MCF 10A (cell line): ENCODE results near the gene GATAD2A. TPM values are rescaled to one million over a fixed set of nuclear protein-coding genes. Genes with fewer than 3 reads are reported as not detected.
A peak's percentile ranks its signal among the peaks of the same experiment; 100 is the strongest.

Experiments used
- BruUV-seq: library from RNA; stranded (reverse); fragments of 400-500 nt; replicated peaks from 2 replicates; lab custom pipeline; 2021; lab: Mats Ljungman, UMichigan
- CTCF ChIA-PET: fragments of 300-600 bp; sonication (Branson Sonifier 250); formaldehyde crosslinking; extraction: SDS; loops from one replicate; lab custom pipeline; 2021; ENCODE audit warnings: antibody characterized with exemption, inconsistent platforms; lab: Yijun Ruan, JAX
- POLR2A ChIA-PET: fragments of 300-600, 350-650 bp; sonication (Branson Sonifier 250); formaldehyde crosslinking; extraction: SDS; loops from one replicate; lab custom pipeline; 2020; ENCODE audit warnings: antibody characterized with exemption, inconsistent platforms; lab: Yijun Ruan, JAX
- DNase-seq: peaks from one replicate; pipeline ENCODE4 v3.0.0-alpha.2; 2018; ENCODE audit not compliant: unreplicated experiment
- H3K27ac Mint-ChIP-seq: one replicate; pipeline ENCODE4 v1.8.0; 2022; ENCODE audit warnings: mild to moderate bottlenecking, low read depth, mixed read lengths; ENCODE audit not compliant: unreplicated experiment
- H3K27me3 Mint-ChIP-seq: one replicate; pipeline ENCODE4 v1.8.0; 2022; ENCODE audit warnings: mixed read lengths; ENCODE audit not compliant: insufficient read depth, unreplicated experiment
- H3K36me3 Mint-ChIP-seq: one replicate; pipeline ENCODE4 v1.8.0; 2022; ENCODE audit warnings: mild to moderate bottlenecking, moderate library complexity, mixed read lengths; ENCODE audit not compliant: insufficient read depth, unreplicated experiment
- H3K4me1 Mint-ChIP-seq: one replicate; pipeline ENCODE4 v1.8.0; 2022; ENCODE audit warnings: mixed read lengths; ENCODE audit not compliant: insufficient read depth, unreplicated experiment
- H3K4me3 Mint-ChIP-seq: one replicate; pipeline ENCODE4 v1.8.0; 2022; ENCODE audit warnings: mild to moderate bottlenecking, moderate library complexity, mixed read lengths; ENCODE audit not compliant: unreplicated experiment
- H3K9me3 Mint-ChIP-seq: one replicate; pipeline ENCODE4 v1.8.0; 2022; ENCODE audit warnings: mixed read lengths; ENCODE audit not compliant: unreplicated experiment
- intact Hi-C: fragments of 100-400 bp; cut with micrococcal nuclease; formaldehyde crosslinking; loops from 2 replicates; pipeline ENCODE4 v1.14.1; 2022
- total RNA-seq: library from RNA; stranded (reverse); gene quantifications from 2 replicates; pipeline ENCODE4 v1.2.3, GENCODE V29; 2022
- TF ChIP-seq, protein P1 (sequence below): fragments of 200-600 bp; IDR thresholded peaks from one replicate; pipeline ENCODE4 v1.8.0; 2022; ENCODE audit warnings: antibody characterized with exemption, mild to moderate bottlenecking; ENCODE audit not compliant: unreplicated experiment

The GATAD2A gene
- total RNA-seq, 1 experiment from 2014 or later: 91.5 TPM

DNA sequence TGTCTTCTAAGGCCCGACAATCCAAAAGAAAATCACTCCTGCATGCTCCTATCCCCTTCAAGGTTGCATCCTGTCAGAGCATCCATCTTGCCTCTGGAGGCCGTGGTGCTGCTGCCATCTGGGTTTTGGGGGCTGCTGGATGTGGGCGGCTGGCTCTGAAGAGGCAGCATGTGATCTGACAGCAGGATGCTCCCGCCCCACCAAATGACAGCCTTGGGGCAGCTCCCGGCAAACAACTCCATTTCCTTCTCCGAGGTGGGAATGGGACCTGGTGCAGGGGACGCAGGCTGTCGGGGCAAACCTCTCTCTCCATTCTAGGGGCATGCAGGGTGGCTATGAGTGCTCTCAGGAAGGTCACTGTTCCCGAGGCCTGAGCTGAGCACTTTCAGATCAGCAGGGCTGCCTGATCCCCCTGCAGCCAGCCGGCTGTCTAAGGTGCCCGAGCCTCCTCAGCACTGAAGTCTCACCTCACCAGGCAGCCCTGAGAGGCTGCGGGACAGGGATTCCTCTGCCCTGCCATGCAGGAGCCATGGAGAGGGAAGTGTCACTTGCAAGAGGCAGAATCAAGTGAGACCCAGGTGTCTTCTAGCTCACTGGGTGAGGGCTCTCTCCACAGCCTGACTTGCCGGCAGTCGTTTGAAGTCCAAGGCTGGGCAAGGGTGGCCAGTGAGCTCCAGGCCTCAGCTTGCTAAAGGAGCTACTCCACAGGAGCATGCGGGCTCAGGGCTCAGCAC, 81.0 kb downstream of the GATAD2A start:
- ChIA-PET POLR2A (no interaction called here), CTCF (interaction anchor here (0.6 to 7.5 kb wide), 5 partner anchors 8 to 121 kb away, joined by 3 to 176 read pairs (median 4); no protein-coding TSS in a partner anchor)
- Mint-ChIP-seq H3K4me1 (peaks cover 12% of the 10 kb centered on the region), H3K27me3 (no peaks in the 10 kb centered on the region), H3K36me3 (peaks cover 25% of the 10 kb centered on the region), H3K27ac (no peak overlapping the region), H3K9me3 (no peaks in the 10 kb centered on the region), H3K4me3 (no peak overlapping the region)
- no peak for DNase-seq
- TF ChIP-seq, protein P1, sequence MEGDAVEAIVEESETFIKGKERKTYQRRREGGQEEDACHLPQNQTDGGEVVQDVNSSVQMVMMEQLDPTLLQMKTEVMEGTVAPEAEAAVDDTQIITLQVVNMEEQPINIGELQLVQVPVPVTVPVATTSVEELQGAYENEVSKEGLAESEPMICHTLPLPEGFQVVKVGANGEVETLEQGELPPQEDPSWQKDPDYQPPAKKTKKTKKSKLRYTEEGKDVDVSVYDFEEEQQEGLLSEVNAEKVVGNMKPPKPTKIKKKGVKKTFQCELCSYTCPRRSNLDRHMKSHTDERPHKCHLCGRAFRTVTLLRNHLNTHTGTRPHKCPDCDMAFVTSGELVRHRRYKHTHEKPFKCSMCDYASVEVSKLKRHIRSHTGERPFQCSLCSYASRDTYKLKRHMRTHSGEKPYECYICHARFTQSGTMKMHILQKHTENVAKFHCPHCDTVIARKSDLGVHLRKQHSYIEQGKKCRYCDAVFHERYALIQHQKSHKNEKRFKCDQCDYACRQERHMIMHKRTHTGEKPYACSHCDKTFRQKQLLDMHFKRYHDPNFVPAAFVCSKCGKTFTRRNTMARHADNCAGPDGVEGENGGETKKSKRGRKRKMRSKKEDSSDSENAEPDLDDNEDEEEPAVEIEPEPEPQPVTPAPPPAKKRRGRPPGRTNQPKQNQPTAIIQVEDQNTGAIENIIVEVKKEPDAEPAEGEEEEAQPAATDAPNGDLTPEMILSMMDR: no peak
- BruUV-seq: no TSS peak
- intact Hi-C loops: loop anchor here (5.0 kb wide), 1 partner anchor 79 kb away; the partner anchor contains the start of gene GATAD2A

DNA sequence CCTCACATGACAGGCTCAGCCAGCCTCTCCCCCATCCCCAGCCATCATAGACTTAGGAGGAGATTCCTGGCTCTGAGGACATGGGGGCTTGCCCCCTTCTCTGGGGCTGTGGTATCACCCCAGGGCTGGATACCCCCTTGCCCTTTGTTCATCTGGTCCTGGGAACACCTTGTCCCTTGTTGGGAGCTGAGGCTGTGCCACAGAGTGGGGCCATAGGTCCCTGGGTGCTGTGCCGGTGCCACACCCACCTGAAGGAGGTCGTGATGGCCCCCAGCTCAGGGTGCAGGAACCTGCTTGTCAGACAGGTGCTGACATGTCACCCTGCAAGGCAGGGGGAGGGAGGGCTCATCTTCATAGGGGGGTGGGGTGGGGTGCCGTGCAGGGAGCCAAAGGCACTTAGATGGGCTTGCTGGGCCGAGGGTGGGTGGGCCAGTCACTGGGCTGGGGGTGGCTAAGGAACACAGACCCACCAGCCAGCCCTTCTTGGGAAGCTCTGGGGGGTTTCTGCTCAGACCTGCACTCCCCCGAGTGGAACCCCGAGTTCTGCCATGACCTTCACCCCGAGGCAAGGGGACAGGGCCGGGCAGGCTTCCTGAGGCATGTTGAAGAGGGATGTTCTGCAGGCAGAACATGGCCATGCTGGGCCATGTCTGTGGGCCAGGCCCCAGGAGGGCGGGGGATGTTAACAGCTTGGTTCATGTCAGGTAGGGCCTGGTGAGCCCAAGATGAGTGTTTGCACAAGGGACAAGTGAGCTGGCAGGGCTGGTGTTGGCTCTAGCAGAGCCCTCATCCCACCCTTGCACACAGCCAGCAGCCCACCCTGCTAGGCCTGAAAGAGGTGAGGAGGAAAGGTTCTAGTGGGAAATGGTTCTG, 81.8 kb downstream of the GATAD2A start:
- Mint-ChIP-seq H3K9me3 (no peaks in the 10 kb centered on the region), H3K36me3 (peaks cover 19% of the 10 kb centered on the region), H3K27ac (peak overlapping the region; percentile 67), H3K27me3 (no peaks in the 10 kb centered on the region), H3K4me3 (no peak overlapping the region), H3K4me1 (peaks cover 12% of the 10 kb centered on the region)
- TF ChIP-seq, protein P1: no peak
- ChIA-PET CTCF (interaction anchor here (0.6 to 7.5 kb wide), 6 partner anchors 9 to 122 kb away, joined by 3 to 176 read pairs (median 4); no protein-coding TSS in a partner anchor), POLR2A (interaction anchor here (0.8 kb wide), 1 partner anchor 102 kb away, joined by 4 read pairs; no protein-coding TSS in a partner anchor)
- no peak for DNase-seq
- intact Hi-C loops: loop anchor here (5.0 kb wide), 1 partner anchor 80 kb away; the partner anchor contains the start of gene GATAD2A
- no TSS peak for BruUV-seq

DNA sequence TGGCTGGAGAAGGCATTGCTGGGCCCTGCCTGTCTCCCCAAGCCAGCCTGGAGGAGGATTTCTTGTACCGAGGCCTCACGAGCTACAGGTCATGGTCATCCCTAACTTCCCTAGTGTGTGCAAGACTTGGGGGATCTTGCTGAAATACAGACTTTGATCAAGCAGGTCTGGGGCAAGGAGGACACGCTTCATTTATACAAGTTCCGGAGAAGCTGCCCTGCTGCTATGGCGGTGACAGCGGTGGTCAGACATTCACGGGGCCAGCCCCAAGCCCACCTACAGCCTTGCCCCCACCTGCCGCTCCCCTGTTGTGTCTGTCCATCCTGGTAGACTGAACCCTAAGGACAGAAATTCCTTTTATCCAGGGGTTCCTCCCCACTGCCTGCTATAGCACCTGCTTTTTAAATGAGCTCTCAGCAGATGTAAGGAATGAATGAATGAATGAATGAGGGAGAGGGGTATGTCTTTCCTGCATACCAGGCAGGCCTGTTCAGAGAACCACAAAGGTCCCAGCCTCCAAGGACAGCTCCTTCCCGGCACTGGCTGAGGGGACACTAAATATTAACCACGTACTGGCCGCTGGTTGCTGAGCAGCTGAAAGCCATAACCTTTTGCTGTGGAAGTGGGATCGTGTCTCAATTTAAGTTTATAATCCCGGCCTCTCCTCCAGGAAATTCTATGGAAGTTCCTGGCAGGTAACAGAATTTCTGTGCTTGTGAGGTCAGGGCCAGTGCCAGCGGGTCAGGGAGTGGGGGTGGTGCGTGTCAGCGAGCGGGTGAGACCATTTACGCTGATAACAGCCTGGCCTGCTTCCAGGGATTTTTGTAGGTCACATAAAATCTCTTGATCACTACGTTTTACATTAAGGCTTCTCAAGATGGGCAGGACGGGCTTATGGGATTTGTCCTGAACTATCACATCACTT, 82.7 kb downstream of the GATAD2A start:
- TF ChIP-seq, protein P1: no peak
- intact Hi-C loops: loop anchor here (5.0 kb wide), 1 partner anchor 81 kb away; the partner anchor contains the start of gene GATAD2A
- no peaks in the 10 kb centered on the region for H3K9me3 Mint-ChIP-seq
- BruUV-seq: no TSS peak
- DNase-seq: no peak
- H3K4me3 Mint-ChIP-seq: no peak overlapping the region
- H3K36me3 Mint-ChIP-seq: peaks cover 25% of the 10 kb centered on the region
- H3K27ac Mint-ChIP-seq: peak overlapping the region; percentile 75
- POLR2A ChIA-PET: interaction anchor here (0.7 to 1.6 kb wide), 6 partner anchors 16 to 285 kb away, joined by 3 to 5 read pairs (median 4); partner anchors contain the start of genes NDUFA13, NR2C2AP and TSSK6
- H3K4me1 Mint-ChIP-seq: peaks cover 12% of the 10 kb centered on the region
- CTCF ChIA-PET: interaction anchor here (0.6 to 7.5 kb wide), 11 partner anchors 8 to 156 kb away, joined by 3 to 176 read pairs (median 4); partner anchors contain the start of genes GATAD2A and GMIP
- H3K27me3 Mint-ChIP-seq: no peaks in the 10 kb centered on the region
